Endothelial cell (in vitro differentiated cells): ENCODE results near the gene VAPB. TPM values are rescaled to one million over a fixed set of nuclear protein-coding genes. Genes with fewer than 3 reads are reported as not detected.

Experiments used
- DNase-seq: peaks from one replicate; pipeline ENCODE4 v3.0.0; 2021; ENCODE audit warnings: low spot score
- H3K27ac Mint-ChIP-seq: one replicate; pipeline ENCODE4 v1.8.0; 2021; ENCODE audit warnings: mixed read lengths, inconsistent platforms; ENCODE audit not compliant: unreplicated experiment
- H3K27me3 Mint-ChIP-seq: one replicate; pipeline ENCODE4 v1.8.0; 2021; ENCODE audit warnings: mild to moderate bottlenecking, moderate library complexity, mixed read lengths, inconsistent platforms; ENCODE audit not compliant: unreplicated experiment
- H3K36me3 Mint-ChIP-seq: one replicate; pipeline ENCODE4 v1.8.0; 2021; ENCODE audit warnings: mild to moderate bottlenecking, low read depth, mixed read lengths, inconsistent platforms; ENCODE audit not compliant: unreplicated experiment
- H3K4me1 Mint-ChIP-seq: one replicate; pipeline ENCODE4 v1.8.0; 2021; ENCODE audit warnings: mild to moderate bottlenecking, mixed read lengths, inconsistent platforms; ENCODE audit not compliant: unreplicated experiment
- H3K4me3 Mint-ChIP-seq: one replicate; pipeline ENCODE4 v1.8.0; 2021; ENCODE audit warnings: mild to moderate bottlenecking, mixed read lengths, inconsistent platforms; ENCODE audit not compliant: unreplicated experiment
- H3K9me3 Mint-ChIP-seq: one replicate; pipeline ENCODE4 v1.8.0; 2021; ENCODE audit warnings: mixed read lengths, inconsistent platforms; ENCODE audit not compliant: unreplicated experiment
- total RNA-seq: library from RNA; stranded (reverse); fragmentation: NEBNext Ultra II Directional; extraction: Animal tissue kit (Norgen Biotek cat#: 25700); gene quantifications from one replicate; pipeline ENCODE4 v1.2.1, GENCODE V29; 2021; ENCODE audit not compliant: unreplicated experiment
- TF ChIP-seq, protein P1 (sequence below): fragments of 200-600 bp; sonication (generic); IDR thresholded peaks from one replicate; pipeline ENCODE4 v1.5.0; 2021; ENCODE audit warnings: antibody characterized with exemption; ENCODE audit not compliant: unreplicated experiment

VAPB gene
- total RNA-seq, 1 donor from 2014 or later: 55.5 TPM

DNA sequence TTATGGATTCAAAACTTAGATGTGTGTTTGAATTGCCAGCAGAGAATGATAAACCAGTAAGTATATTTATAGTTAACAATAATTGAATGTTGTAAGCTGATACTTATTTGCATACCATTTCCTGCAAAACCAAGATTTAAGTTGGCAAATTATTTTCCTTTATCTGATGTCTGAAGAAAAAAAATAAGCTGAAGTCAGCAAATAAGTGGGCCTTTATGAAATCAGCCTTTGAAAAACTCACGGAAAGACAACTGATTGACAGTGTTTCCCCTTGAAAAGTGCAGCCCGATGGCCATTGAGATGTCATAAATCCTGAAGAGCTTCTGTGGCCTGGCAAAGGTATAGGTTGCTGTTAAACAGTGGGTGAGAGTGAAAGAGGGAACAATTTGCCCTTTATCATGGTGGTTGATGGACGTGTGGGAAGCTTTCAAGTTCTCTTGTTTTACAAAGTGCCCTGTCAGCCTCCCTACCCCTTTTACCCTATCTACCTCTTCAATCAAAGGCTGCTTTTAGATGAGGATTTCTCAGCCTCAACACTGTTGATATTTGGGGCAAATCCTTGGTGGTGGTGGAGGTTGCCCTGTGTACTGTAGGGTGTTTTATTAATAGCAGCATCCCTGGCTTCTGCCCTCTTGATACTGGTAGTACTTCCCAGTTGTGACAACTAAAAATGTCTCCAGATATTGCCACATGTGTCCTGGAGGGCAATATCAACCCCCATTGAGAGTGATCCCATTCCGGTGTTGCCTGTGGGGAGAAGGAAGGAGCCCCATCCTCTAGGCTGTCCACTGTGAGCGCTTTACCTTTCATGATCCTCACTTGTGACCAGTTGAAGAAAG, 50.2 kb downstream of the VAPB start:
- Mint-ChIP-seq H3K27ac (no peak overlapping the region), H3K4me3 (no peak overlapping the region), H3K4me1 (peaks cover 14% of the 10 kb centered on the region), H3K36me3 (peaks cover 7% of the 10 kb centered on the region), H3K9me3 (no peaks in the 10 kb centered on the region), H3K27me3 (peaks cover 2% of the 10 kb centered on the region)
- DNase-seq: no peak
- TF ChIP-seq, protein P1, sequence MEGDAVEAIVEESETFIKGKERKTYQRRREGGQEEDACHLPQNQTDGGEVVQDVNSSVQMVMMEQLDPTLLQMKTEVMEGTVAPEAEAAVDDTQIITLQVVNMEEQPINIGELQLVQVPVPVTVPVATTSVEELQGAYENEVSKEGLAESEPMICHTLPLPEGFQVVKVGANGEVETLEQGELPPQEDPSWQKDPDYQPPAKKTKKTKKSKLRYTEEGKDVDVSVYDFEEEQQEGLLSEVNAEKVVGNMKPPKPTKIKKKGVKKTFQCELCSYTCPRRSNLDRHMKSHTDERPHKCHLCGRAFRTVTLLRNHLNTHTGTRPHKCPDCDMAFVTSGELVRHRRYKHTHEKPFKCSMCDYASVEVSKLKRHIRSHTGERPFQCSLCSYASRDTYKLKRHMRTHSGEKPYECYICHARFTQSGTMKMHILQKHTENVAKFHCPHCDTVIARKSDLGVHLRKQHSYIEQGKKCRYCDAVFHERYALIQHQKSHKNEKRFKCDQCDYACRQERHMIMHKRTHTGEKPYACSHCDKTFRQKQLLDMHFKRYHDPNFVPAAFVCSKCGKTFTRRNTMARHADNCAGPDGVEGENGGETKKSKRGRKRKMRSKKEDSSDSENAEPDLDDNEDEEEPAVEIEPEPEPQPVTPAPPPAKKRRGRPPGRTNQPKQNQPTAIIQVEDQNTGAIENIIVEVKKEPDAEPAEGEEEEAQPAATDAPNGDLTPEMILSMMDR: no peak

DNA sequence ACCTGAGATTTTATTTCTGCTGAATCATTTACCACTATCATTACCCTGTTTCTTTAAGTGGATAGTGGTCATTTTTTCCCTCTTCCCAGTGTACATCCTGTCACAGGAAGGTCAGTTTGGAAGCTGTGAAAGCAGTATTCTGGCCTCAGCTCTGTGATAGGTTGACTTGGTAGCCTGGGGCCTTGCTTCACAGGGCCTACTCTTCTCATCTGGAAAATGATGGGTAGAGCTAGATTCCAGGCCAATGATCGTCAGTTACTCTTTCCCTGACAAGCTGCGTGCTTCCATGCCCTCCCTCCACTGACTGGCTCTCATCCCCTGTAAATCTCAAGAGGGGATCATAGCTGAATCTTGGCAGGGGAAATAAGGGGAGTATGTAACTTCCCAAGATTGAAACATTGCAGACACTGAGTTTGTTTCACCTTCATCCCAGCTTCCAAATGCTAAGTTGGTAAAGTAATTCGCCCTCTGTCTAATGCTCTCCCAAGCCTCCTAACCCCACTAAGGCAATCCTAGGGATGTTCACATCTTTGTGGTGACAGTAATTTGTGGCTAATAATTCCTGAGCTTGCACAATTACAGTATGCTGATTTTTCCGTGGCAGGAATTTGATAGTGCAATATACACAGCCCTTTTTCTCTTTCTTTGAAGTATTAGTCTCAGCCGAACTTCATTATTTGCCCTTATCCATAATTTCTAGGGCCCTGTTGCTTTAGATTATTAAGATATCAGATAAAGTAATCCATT, 51.2 kb downstream of the VAPB start:
- H3K27ac Mint-ChIP-seq: no peak overlapping the region
- H3K36me3 Mint-ChIP-seq: peaks cover 7% of the 10 kb centered on the region
- TF ChIP-seq, protein P1: no peak
- H3K9me3 Mint-ChIP-seq: no peaks in the 10 kb centered on the region
- no peak overlapping the region for H3K4me3 Mint-ChIP-seq
- peaks cover 4% of the 10 kb centered on the region for H3K27me3 Mint-ChIP-seq
- H3K4me1 Mint-ChIP-seq: peaks cover 17% of the 10 kb centered on the region
- no peak for DNase-seq

DNA sequence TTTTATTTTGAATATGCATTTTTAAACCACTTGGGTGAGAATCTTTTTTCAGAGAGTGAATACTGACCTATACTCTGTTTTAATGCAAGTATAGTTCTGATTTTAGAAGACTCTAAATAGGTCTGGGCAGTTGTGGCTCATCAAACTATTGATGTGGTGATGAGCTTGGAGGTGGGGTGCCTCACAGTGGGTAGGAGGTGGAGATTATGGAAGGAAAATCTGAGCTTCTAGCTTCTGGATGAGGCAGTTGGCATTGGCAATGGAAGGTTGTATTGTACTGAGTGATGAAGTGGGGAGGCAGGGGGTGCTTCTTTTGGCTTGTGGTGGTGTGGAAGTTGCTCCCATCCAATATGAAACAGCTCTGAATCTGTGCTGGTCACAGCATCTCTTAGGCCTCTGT, 52.7 kb downstream of the VAPB start:
- Mint-ChIP-seq H3K9me3 (no peaks in the 10 kb centered on the region), H3K36me3 (peaks cover 7% of the 10 kb centered on the region), H3K4me1 (peaks cover 29% of the 10 kb centered on the region), H3K27me3 (peaks cover 4% of the 10 kb centered on the region), H3K27ac (no peak overlapping the region), H3K4me3 (no peak overlapping the region)
- no peak for DNase-seq
- TF ChIP-seq, protein P1: no peak

DNA sequence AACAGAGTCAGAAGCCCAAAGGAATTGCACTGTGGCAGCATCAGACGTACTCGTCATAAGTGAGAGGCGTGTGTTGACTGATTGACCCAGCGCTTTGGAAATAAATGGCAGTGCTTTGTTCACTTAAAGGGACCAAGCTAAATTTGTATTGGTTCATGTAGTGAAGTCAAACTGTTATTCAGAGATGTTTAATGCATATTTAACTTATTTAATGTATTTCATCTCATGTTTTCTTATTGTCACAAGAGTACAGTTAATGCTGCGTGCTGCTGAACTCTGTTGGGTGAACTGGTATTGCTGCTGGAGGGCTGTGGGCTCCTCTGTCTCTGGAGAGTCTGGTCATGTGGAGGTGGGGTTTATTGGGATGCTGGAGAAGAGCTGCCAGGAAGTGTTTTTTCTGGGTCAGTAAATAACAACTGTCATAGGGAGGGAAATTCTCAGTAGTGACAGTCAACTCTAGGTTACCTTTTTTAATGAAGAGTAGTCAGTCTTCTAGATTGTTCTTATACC, 55.8 kb downstream of the VAPB start:
- no peak for DNase-seq
- H3K4me3 Mint-ChIP-seq: no peak overlapping the region
- H3K9me3 Mint-ChIP-seq: no peaks in the 10 kb centered on the region
- H3K27ac Mint-ChIP-seq: no peak overlapping the region
- H3K27me3 Mint-ChIP-seq: peaks cover 2% of the 10 kb centered on the region
- TF ChIP-seq, protein P1: no peak
- peaks cover 15% of the 10 kb centered on the region for H3K36me3 Mint-ChIP-seq
- peaks cover 24% of the 10 kb centered on the region for H3K4me1 Mint-ChIP-seq
